ENCODE measurements around the gene ROPN1.

Gene ROPN1

DNA sequence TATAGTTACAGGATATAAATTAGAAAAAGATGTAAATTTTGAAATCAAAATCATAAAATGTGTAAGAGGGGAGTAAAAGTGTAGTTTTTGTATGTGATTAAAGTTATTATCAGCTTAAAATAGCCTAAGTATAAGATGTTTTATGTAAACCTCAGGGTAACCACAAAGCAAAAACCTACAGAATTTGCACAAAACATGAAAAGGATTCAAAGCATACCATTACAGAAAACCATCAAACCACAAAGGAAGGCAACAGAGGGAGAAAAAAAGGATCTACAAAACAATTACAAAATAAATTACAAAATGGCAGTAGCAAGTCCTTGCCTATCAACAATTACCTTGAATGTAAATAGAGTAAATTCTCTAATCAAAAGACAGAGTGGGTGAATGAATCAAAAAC, 71.1 kb downstream of the ROPN1 start:
- ChIA-PET POLR2A (no interaction called here), CTCF (interaction anchor here (1.5 kb wide), 1 partner anchor 11 kb away, joined by 4 read pairs; no protein-coding TSS in a partner anchor)
- DNase-seq (ENCODE audit: extremely low spot score), result no peak
- TF ChIP-seq, protein P1, sequence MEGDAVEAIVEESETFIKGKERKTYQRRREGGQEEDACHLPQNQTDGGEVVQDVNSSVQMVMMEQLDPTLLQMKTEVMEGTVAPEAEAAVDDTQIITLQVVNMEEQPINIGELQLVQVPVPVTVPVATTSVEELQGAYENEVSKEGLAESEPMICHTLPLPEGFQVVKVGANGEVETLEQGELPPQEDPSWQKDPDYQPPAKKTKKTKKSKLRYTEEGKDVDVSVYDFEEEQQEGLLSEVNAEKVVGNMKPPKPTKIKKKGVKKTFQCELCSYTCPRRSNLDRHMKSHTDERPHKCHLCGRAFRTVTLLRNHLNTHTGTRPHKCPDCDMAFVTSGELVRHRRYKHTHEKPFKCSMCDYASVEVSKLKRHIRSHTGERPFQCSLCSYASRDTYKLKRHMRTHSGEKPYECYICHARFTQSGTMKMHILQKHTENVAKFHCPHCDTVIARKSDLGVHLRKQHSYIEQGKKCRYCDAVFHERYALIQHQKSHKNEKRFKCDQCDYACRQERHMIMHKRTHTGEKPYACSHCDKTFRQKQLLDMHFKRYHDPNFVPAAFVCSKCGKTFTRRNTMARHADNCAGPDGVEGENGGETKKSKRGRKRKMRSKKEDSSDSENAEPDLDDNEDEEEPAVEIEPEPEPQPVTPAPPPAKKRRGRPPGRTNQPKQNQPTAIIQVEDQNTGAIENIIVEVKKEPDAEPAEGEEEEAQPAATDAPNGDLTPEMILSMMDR (IDR thresholded peaks at IDR 0.05; ENCODE audit: control extremely low read depth, extremely low read depth, low read depth, missing control alignments), result no peak

DNA sequence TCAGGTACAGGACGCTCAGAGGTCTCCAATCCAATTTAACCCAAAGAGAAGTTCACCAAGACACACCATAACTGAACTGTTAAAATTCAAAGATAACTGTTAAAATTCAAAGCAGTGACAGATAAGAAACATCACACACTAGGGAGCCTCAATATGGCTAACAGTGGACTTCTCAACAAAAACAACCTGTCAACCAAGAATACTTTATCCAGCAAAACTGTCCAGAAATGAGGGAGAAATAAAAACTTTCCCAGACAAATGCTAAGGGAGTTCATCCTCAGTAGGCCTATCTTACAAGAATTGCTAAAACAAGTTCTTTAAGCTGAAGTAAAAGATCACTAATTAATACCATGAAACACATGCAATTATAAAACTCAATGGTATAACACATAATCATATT, 71.5 kb downstream of the ROPN1 start:
- no peak for DNase-seq (ENCODE audit: extremely low spot score)
- CTCF ChIA-PET, result no interaction called here
- POLR2A ChIA-PET, result no interaction called here
- TF ChIP-seq, protein P1 (IDR thresholded peaks at IDR 0.05; ENCODE audit: control extremely low read depth, extremely low read depth, low read depth, missing control alignments), result no peak

DNA sequence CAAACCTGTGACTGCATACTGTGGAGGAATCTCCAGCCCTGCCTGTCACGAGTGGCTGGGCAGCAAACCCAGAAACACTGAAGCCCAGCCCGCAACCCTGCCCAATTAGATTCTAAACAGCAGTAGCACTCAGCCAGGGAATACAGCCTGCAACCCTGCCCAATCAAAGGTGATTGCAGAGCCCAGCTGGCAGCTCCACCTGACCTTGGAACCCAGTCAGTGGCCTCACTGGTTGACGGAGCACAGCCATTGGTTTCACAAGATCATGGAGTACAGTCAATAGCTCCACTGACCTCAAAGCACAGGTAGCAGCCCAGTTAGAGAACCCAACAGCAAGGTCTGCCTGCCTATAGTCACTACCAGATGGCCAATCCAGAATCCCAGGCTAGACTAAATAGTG, 72.6 kb downstream of the ROPN1 start:
- TF ChIP-seq, protein P1 (IDR thresholded peaks at IDR 0.05; ENCODE audit: control extremely low read depth, extremely low read depth, low read depth, missing control alignments), result no peak
- ChIA-PET POLR2A (no interaction called here), CTCF (no interaction called here)
- no peak for DNase-seq (ENCODE audit: extremely low spot score)
